Measurements from ENCODE around the gene WDR31.

GRCh38 chr9:113360242-113360842 is 20.3 kb upstream of the WDR31 start:
- no peak for TF ChIP-seq LEF1 (IDR thresholded peaks at IDR 0.05; ENCODE audit: borderline replicate concordance)
- TF ChIP-seq FOXK2 (IDR thresholded peaks at IDR 0.05) = no peak
- no peak for TF ChIP-seq NFRKB (IDR thresholded peaks at IDR 0.05)
- TF ChIP-seq ELF4 (IDR thresholded peaks at IDR 0.05) = no peak
- TF ChIP-seq BHLHE40 (IDR thresholded peaks at IDR 0.05; ENCODE audit: borderline replicate concordance) = no peak
- TF ChIP-seq SP1 (IDR thresholded peaks at IDR 0.05) = no peak
- no peak for TF ChIP-seq SUZ12 (IDR thresholded peaks at IDR 0.05)
- no peak for TF ChIP-seq PKNOX1 (IDR thresholded peaks at IDR 0.05)
